Naive thymus-derived CD8-positive, alpha-beta T cell (primary cell): ENCODE data around the gene ZNF154. TPM values are rescaled to one million over a fixed set of nuclear protein-coding genes. Genes with fewer than 3 reads are reported as not detected.

ENCODE experiments used
- polyA plus RNA-seq, 3 donors: library from polyadenylated mRNA; unstranded; fragments of 300-500 nt; fragmentation: Illumina TruSeq; gene quantifications; one replicate each; pipeline ENCODE4 v1.2.3, GENCODE V29; 2021
- total RNA-seq, 8 experiments: library from RNA in 2 of 8; stranded (reverse) in 2 of 8; gene quantifications; one replicate each; pipeline ENCODE4 v1.2.3 and lab custom pipeline; 2021 to 2026

Gene ZNF154
- total and polyA plus RNA-seq, 5 experiments from 2014 or later, result 1.1 to 60.6 (median 2.4) TPM

Other genes with a start within 250 kb of the ZNF154 start
- 10 to 100 TPM; 20.9 to 23.8 TPM for gene ZNF772, start 231.6 kb downstream of the ZNF154 start, total RNA-seq
- 1 to 10 TPM; 2.6 to 3.4 (median 2.9) TPM for gene ZNF772, start 231.6 kb downstream of the ZNF154 start, polyA plus RNA-seq
- gene ZNF419, start 221.5 kb downstream of the ZNF154 start, total RNA-seq, result 10 to 100 TPM; 29.2 to 31.2 TPM
- gene ZNF419, start 221.5 kb downstream of the ZNF154 start, polyA plus RNA-seq, result 10 to 100 TPM in 1 of 3 donors, 1 to 10 TPM in 2; 5.6 to 12.3 (median 5.8) TPM
- gene ZNF773, start 209.3 kb downstream of the ZNF154 start, total RNA-seq, result 10 to 100 TPM; 25.2 to 30.9 TPM
- 10 to 100 TPM in 1 of 3 donors, 1 to 10 TPM in 2; 8.7 to 18.6 (median 8.9) TPM for gene ZNF773, start 209.3 kb downstream of the ZNF154 start, polyA plus RNA-seq
- 10 to 100 TPM; 24.7 to 25.5 TPM for gene ZNF549, start 181.8 kb downstream of the ZNF154 start, total RNA-seq
- gene ZNF549, start 181.8 kb downstream of the ZNF154 start, polyA plus RNA-seq, result 1 to 10 TPM; 6.3 to 9.1 (median 8.6) TPM
- 10 to 100 TPM; 49.5 to 51.1 TPM for gene ZNF550, start 149.3 kb downstream of the ZNF154 start, total RNA-seq
- 10 to 100 TPM in 1 of 3 donors, 1 to 10 TPM in 2; 4.1 to 17.8 (median 6.1) TPM for gene ZNF550, start 149.3 kb downstream of the ZNF154 start, polyA plus RNA-seq
- gene ZNF416, start 130.3 kb downstream of the ZNF154 start, total RNA-seq, result 10 to 100 TPM; 14.4 to 16.0 TPM
- gene ZNF416, start 130.3 kb downstream of the ZNF154 start, polyA plus RNA-seq, result 1 to 10 TPM; 4.1 to 7.6 (median 4.3) TPM
- gene ZIK1, start 125.1 kb downstream of the ZNF154 start, total RNA-seq, result 10 to 100 TPM; 23.9 to 24.9 TPM
- 10 to 100 TPM in 1 of 3 donors, 1 to 10 TPM in 2; 4.2 to 11.4 (median 7.9) TPM for gene ZIK1, start 125.1 kb downstream of the ZNF154 start, polyA plus RNA-seq
- gene ZNF530, start 109.3 kb downstream of the ZNF154 start, total RNA-seq, result 10 to 100 TPM; 11.6 to 14.2 TPM
- gene ZNF530, start 109.3 kb downstream of the ZNF154 start, polyA plus RNA-seq, result 1 to 10 TPM in 2 of 3 donors, under 1 TPM in 1; 0.98 to 5.6 (median 5.4) TPM
- 10 to 100 TPM; 45.6 to 48.1 TPM for gene ZNF134, start 95.0 kb downstream of the ZNF154 start, total RNA-seq
- 10 to 100 TPM in 2 of 3 donors, 1 to 10 TPM in 1; 9.6 to 15.1 (median 13.7) TPM for gene ZNF134, start 95.0 kb downstream of the ZNF154 start, polyA plus RNA-seq
- gene ZNF211, start 76.0 kb downstream of the ZNF154 start, total RNA-seq, result 10 to 100 TPM; 49.9 to 56.6 TPM
- 10 to 100 TPM; 13.5 to 18.5 (median 15.5) TPM for gene ZNF211, start 76.0 kb downstream of the ZNF154 start, polyA plus RNA-seq
- gene ZSCAN4, start 40.3 kb downstream of the ZNF154 start, total RNA-seq, result not detected
- gene ZSCAN4, start 40.3 kb downstream of the ZNF154 start, polyA plus RNA-seq, result not detected
- gene ZNF551, start 27.2 kb downstream of the ZNF154 start, total RNA-seq, result 10 to 100 TPM; 24.7 to 28.1 TPM
- 10 to 100 TPM in 2 of 3 donors, 1 to 10 TPM in 1; 8.1 to 10.5 (median 10.3) TPM for gene ZNF551, start 27.2 kb downstream of the ZNF154 start, polyA plus RNA-seq
- gene ZNF671, start 18.4 kb upstream of the ZNF154 start, total RNA-seq, result 10 to 100 TPM; 46.0 to 46.8 TPM
- gene ZNF671, start 18.4 kb upstream of the ZNF154 start, polyA plus RNA-seq, result 10 to 100 TPM; 17.2 to 28.0 (median 24.7) TPM
- gene ZNF776, start 37.6 kb upstream of the ZNF154 start, total RNA-seq, result 10 to 100 TPM; 42.9 to 52.0 TPM
- gene ZNF776, start 37.6 kb upstream of the ZNF154 start, polyA plus RNA-seq, result 10 to 100 TPM in 1 of 3 donors, 1 to 10 TPM in 2; 8.2 to 11.9 (median 8.4) TPM
- gene ZNF586, start 60.5 kb upstream of the ZNF154 start, total RNA-seq, result 10 to 100 TPM; 46.6 to 46.9 TPM
- 10 to 100 TPM; 17.7 to 21.5 (median 20.3) TPM for gene ZNF586, start 60.5 kb upstream of the ZNF154 start, polyA plus RNA-seq
- 10 to 100 TPM; 17.3 to 21.8 TPM for gene ZNF552, start 105.7 kb upstream of the ZNF154 start, total RNA-seq
- 10 to 100 TPM in 1 of 3 donors, 1 to 10 TPM in 2; 6.4 to 12.4 (median 7.4) TPM for gene ZNF552, start 105.7 kb upstream of the ZNF154 start, polyA plus RNA-seq
- 10 to 100 TPM; 29.1 to 29.9 TPM for gene ZNF587B, start 121.1 kb upstream of the ZNF154 start, total RNA-seq
- gene ZNF587B, start 121.1 kb upstream of the ZNF154 start, polyA plus RNA-seq, result 1 to 10 TPM in 1 of 3 donors, under 1 TPM in 2; 0.27 to 1.3 (median 0.76) TPM
- 10 to 100 TPM; 61.9 to 69.2 TPM for gene ZNF587, start 140.7 kb upstream of the ZNF154 start, total RNA-seq
- 1 to 10 TPM; 1.3 to 7.4 (median 4.7) TPM for gene ZNF587, start 140.7 kb upstream of the ZNF154 start, polyA plus RNA-seq
- gene ZNF814, start 179.8 kb upstream of the ZNF154 start, total RNA-seq, result 10 to 100 TPM; 84.6 to 85.1 TPM
- 10 to 100 TPM; 13.2 to 32.2 (median 20.9) TPM for gene ZNF814, start 179.8 kb upstream of the ZNF154 start, polyA plus RNA-seq
- 10 to 100 TPM; 44.2 to 50.1 TPM for gene ZNF417, start 207.4 kb upstream of the ZNF154 start, total RNA-seq
- gene ZNF417, start 207.4 kb upstream of the ZNF154 start, polyA plus RNA-seq, result 1 to 10 TPM; 1.6 to 6.0 (median 1.8) TPM
- gene ZNF418, start 226.2 kb upstream of the ZNF154 start, total RNA-seq, result 10 to 100 TPM; 28.0 to 31.8 TPM
- 1 to 10 TPM in 2 of 3 donors, not detected in 1; 1.0 to 2.1 TPM for gene ZNF418, start 226.2 kb upstream of the ZNF154 start, polyA plus RNA-seq
- 10 to 100 TPM; 21.8 to 22.8 TPM for gene ZNF256, start 238.5 kb upstream of the ZNF154 start, total RNA-seq
- 1 to 10 TPM; 4.5 to 6.2 (median 4.9) TPM for gene ZNF256, start 238.5 kb upstream of the ZNF154 start, polyA plus RNA-seq